Adrenal gland (tissue), 12 donors: ENCODE data around the gene FGF19. TPM values are rescaled to one million over a fixed set of nuclear protein-coding genes. Genes with fewer than 3 reads are reported as not detected.

ENCODE experiments used
- DNase-seq, 7 donors: peaks; one replicate each; pipeline ENCODE4 v3.0.0-alpha.2; 2019 to 2020
- H3K27ac ChIP-seq, 5 donors: fragments of 200-600 bp; sonication (generic) in 4 of 5; 1 replicate in 3 of 5; 2 replicates in 2 of 5; pipeline versions ENCODE4 v1.5.1 to v1.8.0; 2016 to 2020; ENCODE audit warnings: mild to moderate bottlenecking in 1 of 5
- H3K27me3 ChIP-seq: fragments of 200-600 bp; 2 replicates; pipeline ENCODE4 v1.8.0; 2021
- H3K36me3 ChIP-seq, 2 donors: fragments of 200-600 bp; replicated peaks in 1 of 2; 1 replicate in 1 of 2; 2 replicates in 1 of 2; pipeline versions ENCODE4 v1.5.1 to v1.8.0; 2018 to 2022
- H3K4me1 ChIP-seq, 2 donors: fragments of 200-600 bp; replicated peaks in 1 of 2; 1 replicate in 1 of 2; 2 replicates in 1 of 2; pipeline versions ENCODE4 v1.5.1 to v1.8.0; 2018 to 2021
- H3K4me3 ChIP-seq, 4 donors: fragments of 200-600 bp; sonication (generic) in 3 of 4; one replicate each; pipeline ENCODE4 v1.5.1; 2016 to 2018
- H3K9me3 ChIP-seq, 3 donors: fragments of 200-600 bp; sonication (generic) in 1 of 3; replicated peaks in 1 of 3; 1 replicate in 2 of 3; 2 replicates in 1 of 3; pipeline versions ENCODE4 v1.5.1 to v1.8.0; 2016 to 2021
- CTCF ChIP-seq, 6 experiments: fragments of 450-650 bp in 4 of 6; fragments of 200-600 bp in 2 of 6; sonication (generic) in 1 of 6; IDR thresholded peaks; 1 replicate in 5 of 6; 2 replicates in 1 of 6; pipeline versions ENCODE4 v1.5.1 to v1.8.0; 2016 to 2021; ENCODE audit warnings: antibody characterized with exemption in 6 of 6, mild to moderate bottlenecking in 2 of 6, moderate library complexity in 1 of 6
- POLR2A ChIP-seq, 2 donors: fragments of 450-650 bp; IDR thresholded peaks; one replicate each; pipeline ENCODE4 v1.6.1; 2017; ENCODE audit warnings: antibody characterized with exemption in 2 of 2, mild to moderate bottlenecking in 2 of 2, moderate library complexity in 1 of 2
- WGBS, 4 donors: extraction: QIAGEN DNeasy Blood & Tissue Kit in 2 of 4; methylation state at CpG; one replicate each; pipeline versions ENCODE4 v1.1.5 to v1.1.7; 2013 to 2017; 5-methylcytosine and 5-hydroxymethylcytosine counted together
- intact Hi-C, 2 donors: fragments of 100-400 bp; cut with DNase I; formaldehyde crosslinking; loops; one replicate each; pipeline versions ENCODE4 v1.14.1 to v1.15.0; 2022 to 2023
- polyA plus RNA-seq, 3 donors: library from polyadenylated mRNA; stranded (reverse); fragments of 200-250 nt in 2 of 3; fragments of 350-450 nt in 1 of 3; fragmentation: Illumina TruSeq in 1 of 3; extraction: RNeasy Lipid Tissue Mini Kit (QIAGEN cat#74804) in 1 of 3; gene quantifications; one replicate each; pipeline ENCODE4 v1.2.3, GENCODE V29; 2013 to 2014
- total RNA-seq, 9 donors: library from RNA; depleted of rRNA in 4 of 9; stranded (reverse); fragments of >200 nt in 4 of 9; fragments of 120-200 nt in 1 of 9; fragmentation: NEBNext Ultra II Directional in 1 of 9; extraction: Animal tissue kit (Norgen Biotek cat#: 25700) in 1 of 9; gene quantifications; one replicate each; pipeline versions ENCODE4 v1.1.0 to v1.2.4, GENCODE V29; 2013 to 2023
- donor health status: healthy with polysubstance abuse.
- donor health status: Bipolar disorder and iron deficiency.
- donor health status: DM: yes; HTN: yes; CAD: no.
- donor health status: DM: no; HTN: no; CAD: no.
- donor health status: DM: no; HTN: no; CAD: no.
- donor health status: DM: yes; HTN: yes; CAD: no.

FGF19 gene
- total and polyA plus RNA-seq, 12 donors = not detected

GRCh38 chr11:69674267-69674885 lies 29.4 kb downstream of the FGF19 start:
- Histone ChIP-seq H3K4me3 (peak overlapping the region; percentile 73 to 100 (median 96)), H3K27ac (peak overlapping the region; percentile 23 to 94 (median 87)), H3K9me3 (no peaks in the 10 kb centered on the region), H3K4me1 (peaks cover 14 to 25% of the 10 kb centered on the region in 2 donors), H3K36me3 (peaks cover 0 to 22% of the 10 kb centered on the region in 2 donors), H3K27me3 (no peaks in the 10 kb centered on the region)
- no peak for TF ChIP-seq CTCF (IDR thresholded peaks at IDR 0.05)
- TF ChIP-seq POLR2A (IDR thresholded peaks at IDR 0.05) = peak in 1 of 2 donors; percentile 4
- intact Hi-C loops = no loop called here
- DNase-seq = peak in 6 of 7 donors; percentile 48 to 73 (median 58)
- 9 to 17% (median 13%) methylated on average over 7 to 18 of the region's 18 CpGs for WGBS, 4 donors

- H3K36me3 ChIP-seq = peaks cover 0 to 39% of the 10 kb centered on the region in 2 donors
- 84 to 97% (median 88%) methylated on average over 7 to 10 of the region's 10 CpGs for WGBS, 4 donors
- H3K27ac ChIP-seq = no peak overlapping the region
- peaks cover 14 to 33% of the 10 kb centered on the region in 2 donors for H3K4me1 ChIP-seq
- no peak for DNase-seq
- no peaks in the 10 kb centered on the region for H3K27me3 ChIP-seq
- no peak overlapping the region for H3K4me3 ChIP-seq
- no peak for TF ChIP-seq POLR2A (IDR thresholded peaks at IDR 0.05)
- TF ChIP-seq CTCF (IDR thresholded peaks at IDR 0.05) = no peak
- H3K9me3 ChIP-seq = no peaks in the 10 kb centered on the region
- intact Hi-C loops = no loop called here
These were observed 31.9 kb downstream of the FGF19 start for GRCh38 chr11:69671734-69672465.

GRCh38 chr11:69670158-69670845 lies 33.5 kb downstream of the FGF19 start:
- WGBS, 4 donors = 27 to 32% (median 29%) methylated on average over 15 to 18 of the region's 18 CpGs
- Histone ChIP-seq H3K4me3 (no peak overlapping the region), H3K4me1 (peaks cover 14 to 33% of the 10 kb centered on the region in 2 donors), H3K9me3 (no peaks in the 10 kb centered on the region), H3K36me3 (peaks cover 0 to 48% of the 10 kb centered on the region in 2 donors), H3K27ac (peak overlapping the region in 1 of 5 donors; percentile 17), H3K27me3 (no peaks in the 10 kb centered on the region)
- intact Hi-C loops = no loop called here
- DNase-seq = peak; percentile 82 to 95 (median 90)
- TF ChIP-seq POLR2A (IDR thresholded peaks at IDR 0.05) (no peak), CTCF (IDR thresholded peaks at IDR 0.05) (peak; percentile 87 to 98 (median 94))

- H3K9me3 ChIP-seq = no peaks in the 10 kb centered on the region
- intact Hi-C loops = no loop called here
- DNase-seq = no peak
- 89 to 92% (median 91%) methylated on average over 15 to 19 of the region's 19 CpGs for WGBS, 4 donors
- peaks cover 11 to 32% of the 10 kb centered on the region in 2 donors for H3K4me1 ChIP-seq
- H3K27me3 ChIP-seq = no peaks in the 10 kb centered on the region
- TF ChIP-seq CTCF (IDR thresholded peaks at IDR 0.05) (no peak), POLR2A (IDR thresholded peaks at IDR 0.05) (no peak)
- H3K27ac ChIP-seq = no peak overlapping the region
- H3K36me3 ChIP-seq = peaks cover 0 to 52% of the 10 kb centered on the region in 2 donors
- H3K4me3 ChIP-seq = no peak overlapping the region
These were observed 34.3 kb downstream of the FGF19 start for GRCh38 chr11:69669486-69669885.
